ENCODE results near the gene CD52.

DNA sequence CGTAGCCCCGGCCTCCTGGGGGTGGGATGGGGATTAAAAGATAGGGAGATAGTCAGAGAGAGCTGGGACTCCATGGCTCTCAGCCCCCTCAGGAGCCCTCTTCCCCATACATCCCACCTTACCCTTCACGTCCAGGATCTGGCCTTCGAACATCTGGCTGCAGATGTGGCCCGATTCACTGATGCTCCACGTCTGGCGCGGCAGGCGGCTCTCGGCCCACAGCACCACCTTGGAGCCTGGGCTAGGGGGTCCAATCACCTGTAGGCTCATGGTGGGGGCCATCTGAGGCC, 4.2 kb downstream of the CD52 start:
- TF ChIP-seq, protein P1, sequence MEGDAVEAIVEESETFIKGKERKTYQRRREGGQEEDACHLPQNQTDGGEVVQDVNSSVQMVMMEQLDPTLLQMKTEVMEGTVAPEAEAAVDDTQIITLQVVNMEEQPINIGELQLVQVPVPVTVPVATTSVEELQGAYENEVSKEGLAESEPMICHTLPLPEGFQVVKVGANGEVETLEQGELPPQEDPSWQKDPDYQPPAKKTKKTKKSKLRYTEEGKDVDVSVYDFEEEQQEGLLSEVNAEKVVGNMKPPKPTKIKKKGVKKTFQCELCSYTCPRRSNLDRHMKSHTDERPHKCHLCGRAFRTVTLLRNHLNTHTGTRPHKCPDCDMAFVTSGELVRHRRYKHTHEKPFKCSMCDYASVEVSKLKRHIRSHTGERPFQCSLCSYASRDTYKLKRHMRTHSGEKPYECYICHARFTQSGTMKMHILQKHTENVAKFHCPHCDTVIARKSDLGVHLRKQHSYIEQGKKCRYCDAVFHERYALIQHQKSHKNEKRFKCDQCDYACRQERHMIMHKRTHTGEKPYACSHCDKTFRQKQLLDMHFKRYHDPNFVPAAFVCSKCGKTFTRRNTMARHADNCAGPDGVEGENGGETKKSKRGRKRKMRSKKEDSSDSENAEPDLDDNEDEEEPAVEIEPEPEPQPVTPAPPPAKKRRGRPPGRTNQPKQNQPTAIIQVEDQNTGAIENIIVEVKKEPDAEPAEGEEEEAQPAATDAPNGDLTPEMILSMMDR (conservative IDR thresholded peaks at IDR 0.05; ENCODE audit: low read depth, low read length), result no peak
- TF ChIP-seq EZH2 (IDR thresholded peaks at IDR 0.05; ENCODE audit: borderline replicate concordance, low read depth, low read length, poor library complexity, severe bottlenecking), result no peak

Measured in A673 (cell line).